ENCODE results near the gene PRKCH.

Gene PRKCH

GRCh38 chr14:61350427-61351270, 29.3 kb downstream of the PRKCH start:
- no peaks in the 10 kb centered on the region for H3K79me2 ChIP-seq (ENCODE audit: insufficient read depth, low read length)
- H3K36me3 ChIP-seq (ENCODE audit: low read length) = no peaks in the 10 kb centered on the region
- H3K27me3 ChIP-seq (ENCODE audit: low read length) = no peaks in the 10 kb centered on the region
- no peak overlapping the region for H3K27ac ChIP-seq (ENCODE audit: low read depth, low read length)
- no peaks in the 10 kb centered on the region for H3K9me2 ChIP-seq (replicated peaks; ENCODE audit: insufficient read depth, low read length)
- no peak overlapping the region for H3K4me2 ChIP-seq (ENCODE audit: low read depth, low read length, poor library complexity, severe bottlenecking)
- no peak overlapping the region for H3K9ac ChIP-seq (ENCODE audit: low read length)
- no peaks in the 10 kb centered on the region for H3F3A ChIP-seq (ENCODE audit: insufficient read depth)
- no peak overlapping the region for H2AFZ ChIP-seq (ENCODE audit: low read depth, low read length, severe bottlenecking)
- no peaks in the 10 kb centered on the region for H3K9me3 ChIP-seq (ENCODE audit: insufficient read depth, low read length)
- TF ChIP-seq, protein P1, sequence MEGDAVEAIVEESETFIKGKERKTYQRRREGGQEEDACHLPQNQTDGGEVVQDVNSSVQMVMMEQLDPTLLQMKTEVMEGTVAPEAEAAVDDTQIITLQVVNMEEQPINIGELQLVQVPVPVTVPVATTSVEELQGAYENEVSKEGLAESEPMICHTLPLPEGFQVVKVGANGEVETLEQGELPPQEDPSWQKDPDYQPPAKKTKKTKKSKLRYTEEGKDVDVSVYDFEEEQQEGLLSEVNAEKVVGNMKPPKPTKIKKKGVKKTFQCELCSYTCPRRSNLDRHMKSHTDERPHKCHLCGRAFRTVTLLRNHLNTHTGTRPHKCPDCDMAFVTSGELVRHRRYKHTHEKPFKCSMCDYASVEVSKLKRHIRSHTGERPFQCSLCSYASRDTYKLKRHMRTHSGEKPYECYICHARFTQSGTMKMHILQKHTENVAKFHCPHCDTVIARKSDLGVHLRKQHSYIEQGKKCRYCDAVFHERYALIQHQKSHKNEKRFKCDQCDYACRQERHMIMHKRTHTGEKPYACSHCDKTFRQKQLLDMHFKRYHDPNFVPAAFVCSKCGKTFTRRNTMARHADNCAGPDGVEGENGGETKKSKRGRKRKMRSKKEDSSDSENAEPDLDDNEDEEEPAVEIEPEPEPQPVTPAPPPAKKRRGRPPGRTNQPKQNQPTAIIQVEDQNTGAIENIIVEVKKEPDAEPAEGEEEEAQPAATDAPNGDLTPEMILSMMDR (IDR thresholded peaks at IDR 0.05; ENCODE audit: insufficient read depth, low read length, poor library complexity, severe bottlenecking) = no peak
- H4K20me1 ChIP-seq (ENCODE audit: low read depth, low read length) = no peaks in the 10 kb centered on the region
- H3K4me3 ChIP-seq (ENCODE audit: insufficient read depth, low read length, poor library complexity, severe bottlenecking) = no peak overlapping the region

DNA sequence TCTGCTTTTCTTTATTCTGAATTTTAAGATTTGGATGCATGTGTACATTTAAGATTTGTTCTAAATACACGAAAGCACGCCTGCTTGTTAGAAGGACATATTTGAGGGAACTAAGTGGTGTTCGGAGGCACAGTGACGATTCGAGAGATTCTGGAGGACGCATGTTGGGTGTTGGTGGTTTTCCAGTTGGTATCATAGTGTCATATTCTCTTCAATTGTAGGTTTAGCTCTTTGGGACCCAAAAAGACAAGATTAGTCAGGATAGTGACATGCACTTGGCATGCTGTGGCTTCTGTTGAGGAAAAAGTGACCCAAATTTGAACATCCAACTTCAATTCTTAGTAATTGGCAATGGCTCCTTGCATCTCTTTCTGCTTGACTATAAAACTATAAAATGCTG, 30.1 kb downstream of the PRKCH start:
- no peak overlapping the region for H2AFZ ChIP-seq (ENCODE audit: low read depth, low read length, severe bottlenecking)
- no peaks in the 10 kb centered on the region for H3K9me2 ChIP-seq (replicated peaks; ENCODE audit: insufficient read depth, low read length)
- no peak overlapping the region for H3K9ac ChIP-seq (ENCODE audit: low read length)
- TF ChIP-seq, protein P1 (IDR thresholded peaks at IDR 0.05; ENCODE audit: insufficient read depth, low read length, poor library complexity, severe bottlenecking) = no peak
- TF ChIP-seq EZH2phosphoT487 (conservative IDR thresholded peaks at IDR 0.05; ENCODE audit: low read length) = no peak
- no peak overlapping the region for H3K4me2 ChIP-seq (ENCODE audit: low read depth, low read length, poor library complexity, severe bottlenecking)
- no peaks in the 10 kb centered on the region for H4K20me1 ChIP-seq (ENCODE audit: low read depth, low read length)
- H3K9me3 ChIP-seq (ENCODE audit: insufficient read depth, low read length) = no peaks in the 10 kb centered on the region
- H3K27me3 ChIP-seq (ENCODE audit: low read length) = no peaks in the 10 kb centered on the region
- no peak overlapping the region for H3K4me3 ChIP-seq (ENCODE audit: insufficient read depth, low read length, poor library complexity, severe bottlenecking)
- no peaks in the 10 kb centered on the region for H3F3A ChIP-seq (ENCODE audit: insufficient read depth)
- H3K79me2 ChIP-seq (ENCODE audit: insufficient read depth, low read length) = no peaks in the 10 kb centered on the region
- no peak overlapping the region for H3K27ac ChIP-seq (ENCODE audit: low read depth, low read length)
- H3K36me3 ChIP-seq (ENCODE audit: low read length) = no peaks in the 10 kb centered on the region

GRCh38 chr14:61355892-61356325, 34.5 kb downstream of the PRKCH start:
- no peaks in the 10 kb centered on the region for H3F3A ChIP-seq (ENCODE audit: insufficient read depth)
- no peak overlapping the region for H3K4me2 ChIP-seq (ENCODE audit: low read depth, low read length, poor library complexity, severe bottlenecking)
- no peaks in the 10 kb centered on the region for H3K9me2 ChIP-seq (replicated peaks; ENCODE audit: insufficient read depth, low read length)
- H3K9ac ChIP-seq (ENCODE audit: low read length) = no peak overlapping the region
- H2AFZ ChIP-seq (ENCODE audit: low read depth, low read length, severe bottlenecking) = no peak overlapping the region
- H3K27me3 ChIP-seq (ENCODE audit: low read length) = no peaks in the 10 kb centered on the region
- H3K27ac ChIP-seq (ENCODE audit: low read depth, low read length) = no peak overlapping the region
- no peaks in the 10 kb centered on the region for H4K20me1 ChIP-seq (ENCODE audit: low read depth, low read length)
- H3K36me3 ChIP-seq (ENCODE audit: low read length) = no peaks in the 10 kb centered on the region
- H3K9me3 ChIP-seq (ENCODE audit: insufficient read depth, low read length) = no peaks in the 10 kb centered on the region
- H3K79me2 ChIP-seq (ENCODE audit: insufficient read depth, low read length) = no peaks in the 10 kb centered on the region
- no peak for TF ChIP-seq EZH2phosphoT487 (conservative IDR thresholded peaks at IDR 0.05; ENCODE audit: low read length)
- TF ChIP-seq, protein P1 (IDR thresholded peaks at IDR 0.05; ENCODE audit: insufficient read depth, low read length, poor library complexity, severe bottlenecking) = no peak
- H3K4me3 ChIP-seq (ENCODE audit: insufficient read depth, low read length, poor library complexity, severe bottlenecking) = no peak overlapping the region

All from SU-DHL-6 (cell line).